ENCODE data around the gene RBM47. TPM values are rescaled to one million over a fixed set of nuclear protein-coding genes. Genes with fewer than 3 reads are reported as not detected.

The RBM47 gene
- total RNA-seq, 1 donor from 2014 or later, result 0.98 TPM

DNA sequence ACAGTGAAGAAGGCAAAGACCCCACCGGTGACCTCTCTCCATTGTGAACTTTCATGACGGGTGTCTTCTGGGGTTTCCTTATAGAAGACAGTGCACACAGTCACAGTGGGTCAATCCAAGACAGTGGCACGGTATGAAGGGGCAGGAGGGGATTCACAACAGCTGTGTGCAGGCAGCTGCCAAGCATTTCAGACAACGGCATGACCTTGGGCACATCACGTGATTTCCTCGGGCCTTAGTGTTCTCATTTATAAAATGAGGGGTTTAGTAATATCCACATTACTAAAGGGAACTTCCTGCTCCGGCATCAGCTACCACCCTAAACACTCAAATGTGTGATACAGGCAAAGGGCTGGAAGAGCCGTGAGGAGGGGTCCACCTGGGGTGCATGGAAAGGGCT is 42.9 kb downstream of the RBM47 start:
- Mint-ChIP-seq H3K4me3 (ENCODE audit: unreplicated experiment) (no peak overlapping the region), H3K4me1 (ENCODE audit: low read depth, unreplicated experiment) (no peaks in the 10 kb centered on the region), H3K27me3 (ENCODE audit: unreplicated experiment) (no peaks in the 10 kb centered on the region), H3K27ac (ENCODE audit: unreplicated experiment) (no peak overlapping the region), H3K9me3 (ENCODE audit: unreplicated experiment) (peaks cover 4% of the 10 kb centered on the region), H3K36me3 (ENCODE audit: unreplicated experiment) (no peaks in the 10 kb centered on the region)
- DNase-seq, result no peak
- TF ChIP-seq CTCF (IDR thresholded peaks at IDR 0.05; ENCODE audit: partially characterized antibody, unreplicated experiment), result no peak

GRCh38 chr4:40586034-40586433 is 43.6 kb downstream of the RBM47 start:
- DNase-seq, result no peak
- H3K36me3 Mint-ChIP-seq (ENCODE audit: unreplicated experiment), result no peaks in the 10 kb centered on the region
- no peak overlapping the region for H3K27ac Mint-ChIP-seq (ENCODE audit: unreplicated experiment)
- H3K4me3 Mint-ChIP-seq (ENCODE audit: unreplicated experiment), result no peak overlapping the region
- no peak for TF ChIP-seq CTCF (IDR thresholded peaks at IDR 0.05; ENCODE audit: partially characterized antibody, unreplicated experiment)
- H3K4me1 Mint-ChIP-seq (ENCODE audit: low read depth, unreplicated experiment), result no peaks in the 10 kb centered on the region
- H3K27me3 Mint-ChIP-seq (ENCODE audit: unreplicated experiment), result no peaks in the 10 kb centered on the region
- H3K9me3 Mint-ChIP-seq (ENCODE audit: unreplicated experiment), result peaks cover 4% of the 10 kb centered on the region

DNA sequence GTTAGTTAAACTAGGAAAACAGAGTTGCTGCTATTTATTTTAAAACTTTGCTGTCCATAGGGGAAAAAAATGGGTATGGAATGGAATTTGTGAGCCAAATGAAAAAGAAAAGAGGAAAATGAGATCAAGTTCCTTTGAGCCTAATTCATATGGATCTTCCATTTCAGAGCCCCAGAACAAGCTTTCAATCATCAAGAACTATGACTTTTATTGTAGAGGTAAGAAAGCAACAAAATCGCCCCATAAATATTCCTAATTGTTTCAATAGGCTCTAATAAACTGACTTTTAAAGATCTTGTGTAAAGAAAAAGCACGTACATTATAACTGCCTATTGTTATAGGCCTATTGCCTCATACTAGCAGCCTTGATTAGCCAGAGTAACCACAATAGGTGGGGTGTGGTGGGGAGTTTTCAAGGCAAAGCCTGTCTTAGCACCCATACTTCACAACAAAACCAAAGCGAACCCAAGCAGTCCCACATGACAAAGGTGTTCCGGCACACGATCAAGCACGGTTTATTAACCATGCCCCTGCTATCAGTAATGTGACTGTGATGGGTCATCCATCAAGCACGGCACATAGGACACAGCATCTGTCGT is 44.4 kb downstream of the RBM47 start:
- H3K27ac Mint-ChIP-seq (ENCODE audit: unreplicated experiment), result no peak overlapping the region
- H3K27me3 Mint-ChIP-seq (ENCODE audit: unreplicated experiment), result no peaks in the 10 kb centered on the region
- peaks cover 4% of the 10 kb centered on the region for H3K9me3 Mint-ChIP-seq (ENCODE audit: unreplicated experiment)
- DNase-seq, result no peak
- no peak overlapping the region for H3K4me3 Mint-ChIP-seq (ENCODE audit: unreplicated experiment)
- TF ChIP-seq CTCF (IDR thresholded peaks at IDR 0.05; ENCODE audit: partially characterized antibody, unreplicated experiment), result no peak
- H3K36me3 Mint-ChIP-seq (ENCODE audit: unreplicated experiment), result no peaks in the 10 kb centered on the region
- no peaks in the 10 kb centered on the region for H3K4me1 Mint-ChIP-seq (ENCODE audit: low read depth, unreplicated experiment)

- H3K9me3 Mint-ChIP-seq (ENCODE audit: unreplicated experiment), result peaks cover 4% of the 10 kb centered on the region
- no peak overlapping the region for H3K27ac Mint-ChIP-seq (ENCODE audit: unreplicated experiment)
- no peaks in the 10 kb centered on the region for H3K27me3 Mint-ChIP-seq (ENCODE audit: unreplicated experiment)
- no peak for DNase-seq
- no peaks in the 10 kb centered on the region for H3K36me3 Mint-ChIP-seq (ENCODE audit: unreplicated experiment)
- H3K4me1 Mint-ChIP-seq (ENCODE audit: low read depth, unreplicated experiment), result no peaks in the 10 kb centered on the region
- H3K4me3 Mint-ChIP-seq (ENCODE audit: unreplicated experiment), result no peak overlapping the region
- no peak for TF ChIP-seq CTCF (IDR thresholded peaks at IDR 0.05; ENCODE audit: partially characterized antibody, unreplicated experiment)
These were observed 45.0 kb downstream of the RBM47 start for GRCh38 chr4:40584517-40585141.

- no peak overlapping the region for H3K4me3 Mint-ChIP-seq (ENCODE audit: unreplicated experiment)
- no peaks in the 10 kb centered on the region for H3K36me3 Mint-ChIP-seq (ENCODE audit: unreplicated experiment)
- peaks cover 4% of the 10 kb centered on the region for H3K9me3 Mint-ChIP-seq (ENCODE audit: unreplicated experiment)
- no peak overlapping the region for H3K27ac Mint-ChIP-seq (ENCODE audit: unreplicated experiment)
- no peak for DNase-seq
- TF ChIP-seq CTCF (IDR thresholded peaks at IDR 0.05; ENCODE audit: partially characterized antibody, unreplicated experiment), result no peak
- H3K4me1 Mint-ChIP-seq (ENCODE audit: low read depth, unreplicated experiment), result no peaks in the 10 kb centered on the region
- no peaks in the 10 kb centered on the region for H3K27me3 Mint-ChIP-seq (ENCODE audit: unreplicated experiment)
These were observed 45.7 kb downstream of the RBM47 start for GRCh38 chr4:40583850-40584439.

Data from glutamatergic neuron (in vitro differentiated cells).